Effector memory CD4-positive, alpha-beta T cell (primary cell): ENCODE data around the gene FRMD1.

Source experiments
- DNase-seq, 3 donors: peaks; one replicate each; pipeline ENCODE4 v3.0.0-alpha.2; 2020
- H3K27ac ChIP-seq: 2 replicates; pipeline ENCODE4 v1.7.0; 2013; ENCODE audit warnings: mild to moderate bottlenecking, low read length, moderate library complexity; ENCODE audit not compliant: insufficient read depth, poor library complexity, severe bottlenecking
- H3K27me3 ChIP-seq: replicated peaks from 2 replicates; pipeline ENCODE4 v1.7.0; 2013; ENCODE audit warnings: mild to moderate bottlenecking, low read length; ENCODE audit not compliant: insufficient read depth, control insufficient read depth, poor library complexity, severe bottlenecking
- H3K36me3 ChIP-seq: 2 replicates; pipeline ENCODE4 v1.7.0; 2013; ENCODE audit warnings: mild to moderate bottlenecking, low read length, moderate library complexity; ENCODE audit not compliant: control insufficient read depth, insufficient read depth
- H3K4me1 ChIP-seq: 2 replicates; pipeline ENCODE4 v1.7.0; 2013; ENCODE audit warnings: low read length, mild to moderate bottlenecking; ENCODE audit not compliant: control insufficient read depth, insufficient read depth, poor library complexity, severe bottlenecking
- H3K4me3 ChIP-seq: 2 replicates; pipeline ENCODE4 v1.7.0; 2013; ENCODE audit warnings: low read length, low read depth, mild to moderate bottlenecking; ENCODE audit not compliant: insufficient read depth, poor library complexity, severe bottlenecking
- H3K9me3 ChIP-seq: 2 replicates; pipeline ENCODE4 v1.7.0; 2013; ENCODE audit warnings: mild to moderate bottlenecking, low read length, moderate library complexity; ENCODE audit not compliant: control insufficient read depth

FRMD1 gene

DNA sequence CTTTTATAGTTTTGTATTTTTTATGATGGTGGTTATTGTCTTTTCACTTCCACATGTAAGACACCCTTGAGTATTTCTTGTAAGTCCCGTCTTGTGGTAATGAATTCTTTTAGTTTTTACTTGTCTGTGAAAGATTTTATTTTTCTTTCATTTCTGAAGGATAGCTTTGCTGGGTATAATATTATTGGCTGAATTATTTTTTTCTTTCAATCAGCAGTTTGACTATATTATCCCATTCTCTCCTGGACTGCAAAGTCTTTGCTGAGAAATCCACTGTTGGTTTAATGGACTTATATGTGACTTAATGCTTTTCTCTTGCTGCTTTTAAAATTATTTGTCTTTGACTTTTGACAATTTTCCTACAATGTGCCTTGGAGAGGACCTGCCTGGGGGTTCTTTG is 67.7 kb downstream of the FRMD1 start:
- Histone ChIP-seq H3K27ac (no peak overlapping the region), H3K4me1 (no peaks in the 10 kb centered on the region), H3K9me3 (peaks cover 3% of the 10 kb centered on the region), H3K27me3 (no peaks in the 10 kb centered on the region), H3K4me3 (no peak overlapping the region), H3K36me3 (no peaks in the 10 kb centered on the region)
- no peak for DNase-seq

DNA sequence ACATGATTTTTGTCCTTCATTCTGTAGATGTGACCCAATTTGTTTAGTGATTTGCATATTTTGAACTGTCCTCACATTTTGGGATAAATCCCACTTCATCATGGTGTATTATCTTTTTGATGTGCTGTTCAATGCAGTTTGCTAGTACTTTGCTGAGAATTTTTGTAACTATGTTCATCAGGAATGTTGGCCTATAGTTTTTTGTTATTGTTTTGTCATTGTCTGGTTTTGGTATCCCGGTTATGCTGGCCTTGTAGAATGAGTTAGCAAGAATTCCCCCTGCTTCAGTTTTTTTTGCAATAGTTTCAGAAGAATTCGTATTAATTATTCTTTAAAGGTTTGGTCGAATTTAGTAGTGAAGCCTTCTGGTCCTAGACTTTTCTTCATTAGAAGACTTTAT is 69.7 kb downstream of the FRMD1 start:
- no peak for DNase-seq
- Histone ChIP-seq H3K4me3 (no peak overlapping the region), H3K9me3 (peaks cover 3% of the 10 kb centered on the region), H3K27me3 (no peaks in the 10 kb centered on the region), H3K4me1 (no peaks in the 10 kb centered on the region), H3K36me3 (no peaks in the 10 kb centered on the region), H3K27ac (no peak overlapping the region)

DNA sequence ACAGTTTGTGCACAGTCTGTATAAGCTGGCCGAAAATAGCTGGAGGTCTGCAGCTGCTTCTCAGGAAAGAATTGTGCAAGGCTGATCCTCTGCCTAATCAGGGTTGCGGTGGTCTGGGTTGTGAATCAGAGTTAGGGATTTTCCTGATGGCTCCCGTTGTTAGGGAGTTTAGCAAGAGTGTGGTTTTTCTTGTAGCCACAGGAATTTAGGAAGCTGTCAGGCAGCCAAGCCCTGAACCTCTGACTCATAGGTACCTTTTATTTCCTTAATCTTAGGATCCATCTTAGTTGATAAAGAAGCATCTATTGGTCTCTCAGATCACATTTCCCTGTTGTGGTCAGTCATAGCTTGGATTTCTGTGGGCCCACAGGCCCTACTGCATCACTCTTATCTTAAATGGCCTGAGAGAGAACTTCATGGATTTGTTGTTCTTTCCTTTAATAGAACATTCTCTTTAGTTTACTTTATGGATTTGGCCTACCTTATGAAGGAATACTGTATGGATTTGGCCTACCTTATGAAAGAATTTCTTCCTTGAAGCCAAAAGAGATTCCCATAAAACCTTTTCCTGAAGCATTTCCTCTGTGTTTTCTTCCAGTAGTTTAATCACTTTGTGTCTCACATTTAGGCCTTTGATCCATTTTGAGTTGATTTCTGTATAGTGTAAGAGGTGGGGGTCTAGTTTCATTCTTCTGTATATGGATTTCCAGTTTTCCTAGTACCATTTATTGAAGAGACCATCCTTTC is 71.2 kb downstream of the FRMD1 start:
- H3K27ac ChIP-seq = no peak overlapping the region

DNA sequence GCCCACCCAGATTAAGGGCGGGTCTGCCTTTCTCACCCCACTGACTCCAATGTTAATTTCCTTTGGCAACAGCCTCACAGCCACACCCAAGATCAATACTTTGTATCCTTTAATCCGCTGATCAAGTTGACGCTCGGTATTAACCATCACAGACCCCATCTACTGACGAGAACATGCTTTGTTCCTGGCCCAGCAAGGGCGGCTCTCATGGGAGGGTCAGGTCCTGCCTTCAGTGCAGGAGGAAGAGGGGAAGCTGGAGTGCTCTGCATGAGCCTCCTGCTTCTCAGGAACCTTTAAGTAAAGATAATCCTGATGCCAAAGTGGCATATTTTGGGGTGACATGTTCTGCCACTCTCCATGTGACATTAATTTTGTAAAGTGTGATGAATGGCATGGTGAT is 73.2 kb downstream of the FRMD1 start:
- Histone ChIP-seq H3K27ac (no peak overlapping the region), H3K9me3 (no peaks in the 10 kb centered on the region), H3K27me3 (no peaks in the 10 kb centered on the region), H3K36me3 (no peaks in the 10 kb centered on the region), H3K4me1 (no peaks in the 10 kb centered on the region), H3K4me3 (no peak overlapping the region)
- DNase-seq = no peak

More for the DNA sequence above, 71.2 kb downstream of the FRMD1 start:
- no peaks in the 10 kb centered on the region for H3K4me1 ChIP-seq
- H3K9me3 ChIP-seq = peaks cover 3% of the 10 kb centered on the region
- H3K27me3 ChIP-seq = no peaks in the 10 kb centered on the region
- DNase-seq = no peak
- no peak overlapping the region for H3K4me3 ChIP-seq
- no peaks in the 10 kb centered on the region for H3K36me3 ChIP-seq

DNA sequence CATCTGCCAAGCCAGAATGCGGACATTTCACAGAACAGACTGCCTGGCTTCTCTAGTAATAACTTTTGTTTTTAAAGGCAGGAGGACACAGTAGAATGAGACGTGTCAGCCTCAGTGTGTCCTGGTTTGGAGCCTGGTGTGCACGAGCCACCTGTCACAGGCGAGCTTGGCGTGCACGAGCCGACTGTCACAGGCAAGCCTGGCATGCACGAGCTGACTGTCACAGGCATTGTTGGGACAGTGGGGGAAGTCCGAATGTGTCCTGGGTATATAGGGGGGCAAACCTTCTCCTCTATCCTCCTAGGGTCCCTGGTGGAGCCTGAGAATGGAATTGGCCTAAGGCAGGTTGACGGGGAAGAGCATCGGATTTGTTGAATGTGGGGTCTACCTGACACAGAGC is 74.1 kb downstream of the FRMD1 start:
- DNase-seq = no peak

DNA sequence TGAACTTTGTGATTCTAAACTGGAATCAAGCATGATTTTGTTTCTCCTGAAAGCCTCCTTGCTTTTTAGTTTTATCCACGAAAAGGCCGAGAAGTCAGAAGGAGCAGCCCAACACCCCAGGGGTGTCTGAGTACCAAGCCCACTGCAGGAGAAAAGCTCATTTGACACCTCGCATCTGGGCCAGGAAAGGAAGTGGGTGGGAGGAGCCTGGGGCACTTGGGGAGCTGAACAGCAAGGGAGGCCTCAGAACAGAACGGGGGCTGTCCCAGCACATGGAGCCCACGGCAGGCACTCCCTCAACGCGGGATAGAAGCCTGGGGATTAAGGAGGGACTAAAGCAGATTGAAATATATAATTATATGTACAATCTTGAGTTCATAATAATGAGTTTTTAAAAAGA is 75.0 kb downstream of the FRMD1 start:
- H3K4me3 ChIP-seq = no peak overlapping the region
- DNase-seq = no peak

More for the DNA sequence above, 74.1 kb downstream of the FRMD1 start:
- Histone ChIP-seq H3K27me3 (no peaks in the 10 kb centered on the region), H3K36me3 (no peaks in the 10 kb centered on the region), H3K27ac (no peak overlapping the region), H3K4me1 (no peaks in the 10 kb centered on the region), H3K9me3 (no peaks in the 10 kb centered on the region), H3K4me3 (no peak overlapping the region)

More for the DNA sequence above, 75.0 kb downstream of the FRMD1 start:
- no peaks in the 10 kb centered on the region for H3K27me3 ChIP-seq
- no peaks in the 10 kb centered on the region for H3K36me3 ChIP-seq
- H3K27ac ChIP-seq = no peak overlapping the region
- H3K9me3 ChIP-seq = no peaks in the 10 kb centered on the region
- H3K4me1 ChIP-seq = no peaks in the 10 kb centered on the region
